ENCODE results near the gene PLA2G4E.
A peak's percentile ranks its signal among the peaks of the same experiment; 100 is the strongest.

The PLA2G4E gene

DNA sequence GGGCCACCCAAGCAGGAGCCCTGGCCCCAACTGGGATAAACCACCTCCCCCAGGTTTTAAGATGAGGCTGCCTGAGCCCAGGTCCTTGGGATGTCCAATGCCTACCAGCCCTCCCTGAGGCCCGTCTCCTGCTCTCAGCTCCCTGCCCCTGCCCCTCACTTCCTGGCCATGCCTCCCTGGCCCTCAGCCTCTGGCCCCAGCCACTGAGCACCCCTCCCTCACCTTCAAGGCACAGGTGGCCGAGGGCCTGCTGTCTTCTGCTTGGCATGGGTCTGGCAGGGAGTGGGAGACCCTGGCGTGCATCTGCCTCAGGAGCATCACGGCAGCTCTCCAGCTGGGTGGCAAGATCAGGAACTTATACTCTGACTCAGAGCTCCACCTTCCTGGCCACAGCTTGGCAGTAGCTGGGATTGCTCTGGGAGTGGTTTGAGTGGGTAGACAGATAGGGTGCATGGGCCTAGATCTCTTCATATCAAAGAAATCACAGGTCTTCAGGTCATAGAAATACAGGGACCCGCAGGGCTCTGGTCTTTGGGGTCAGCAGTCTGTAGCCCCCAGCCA is at the start of gene PLA2G4E:
TSS of gene PLA2G4E (minus strand) at position 330 of the 561 bp plus-strand sequence. CDS start at position 318, 12 bp downstream.
- no peak for DNase-seq

DNA sequence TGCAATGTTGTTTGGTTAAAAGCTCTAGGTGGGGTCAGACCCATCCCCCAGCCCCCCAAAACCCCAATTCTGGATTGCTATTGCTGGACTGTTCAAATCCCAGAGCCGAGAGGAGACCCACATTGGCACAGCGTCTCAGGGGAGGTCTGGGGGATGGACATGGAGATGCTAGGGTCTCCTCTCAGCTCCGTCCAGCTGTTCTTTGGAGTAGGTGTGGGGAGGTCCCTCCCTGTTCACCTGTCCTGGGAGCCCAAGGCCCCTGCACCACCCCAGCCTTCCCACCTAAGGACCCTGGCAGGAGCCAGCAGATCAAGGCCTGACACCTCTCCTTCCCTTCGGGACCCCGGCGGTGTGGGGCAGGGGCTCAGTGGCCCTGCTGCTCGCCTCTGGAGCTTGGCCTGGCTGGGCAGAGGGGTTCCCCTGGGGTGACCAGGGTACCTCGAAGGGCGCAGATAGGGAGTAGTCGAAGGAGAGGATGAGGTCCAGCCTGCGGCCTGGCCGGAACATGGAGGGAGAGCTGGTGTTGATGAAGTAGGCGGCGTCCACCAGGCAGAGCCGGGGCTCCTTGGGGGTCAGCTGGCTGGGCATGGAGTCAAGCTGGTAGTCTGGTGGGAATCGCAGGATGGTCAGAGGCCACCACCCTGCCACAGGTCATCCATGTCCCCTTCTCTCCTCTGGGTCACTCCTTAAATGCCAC is 49.6 kb upstream of the PLA2G4E start:
- no peak for DNase-seq

DNA sequence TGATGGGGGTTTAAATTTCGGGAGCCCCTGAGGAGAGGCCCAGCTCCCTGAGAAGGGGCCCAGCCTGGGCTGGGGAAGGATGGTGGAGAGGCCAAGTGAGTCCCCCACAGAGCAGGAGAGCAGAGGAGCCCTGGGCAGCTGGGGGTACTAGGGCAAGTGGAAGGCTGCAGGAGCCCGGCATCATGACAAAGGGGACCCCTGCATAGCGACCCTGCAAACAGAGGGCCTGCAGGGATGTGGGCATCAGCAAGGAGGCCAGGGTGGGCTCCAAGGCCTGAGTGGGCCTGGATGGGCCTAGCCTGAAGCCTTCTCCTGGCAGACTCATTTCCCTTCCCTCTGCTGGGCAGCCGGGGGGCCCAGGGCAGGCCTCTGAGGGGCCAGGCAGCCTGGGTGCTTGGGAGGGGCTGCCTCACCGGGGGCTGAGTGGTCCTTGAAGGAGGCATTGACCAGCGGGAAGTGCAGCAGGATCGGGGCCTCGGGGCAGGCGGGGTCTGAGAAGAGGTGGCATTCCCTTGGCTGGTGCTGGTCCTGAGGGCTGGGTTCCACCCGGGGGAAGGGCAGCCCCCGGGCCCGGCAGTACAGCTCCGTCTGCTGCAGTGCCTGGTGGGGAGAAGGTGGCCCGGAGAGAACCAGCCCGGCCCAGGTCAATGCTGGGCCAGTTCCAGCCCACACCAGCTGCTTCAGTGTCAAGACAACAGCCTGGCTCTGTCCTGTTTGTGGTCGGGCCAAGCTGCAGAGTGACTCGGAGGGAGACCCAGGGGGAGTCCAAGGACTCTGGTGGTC is 48.8 kb upstream of the PLA2G4E start:
- DNase-seq = no peak

DNA sequence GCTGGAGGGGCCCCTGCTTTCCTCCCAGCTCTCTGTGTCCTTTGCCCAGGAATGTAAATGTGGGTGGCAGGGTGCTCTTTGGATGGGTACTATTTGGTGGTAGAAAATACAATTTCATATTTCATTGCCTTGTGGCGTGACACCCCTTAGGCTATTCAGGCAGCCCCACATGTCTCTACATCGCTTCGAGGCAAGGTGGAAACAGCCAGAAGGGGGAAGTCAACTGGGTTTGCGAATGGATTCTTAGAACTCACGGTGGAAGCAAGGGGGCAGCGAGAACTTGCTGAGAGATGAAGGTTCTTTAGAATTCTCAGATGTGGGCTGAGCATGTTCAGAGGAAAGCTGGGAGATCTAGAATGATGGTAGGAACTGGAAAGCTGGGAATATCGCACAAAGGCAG is 48.2 kb upstream of the PLA2G4E start:
- DNase-seq = no peak

GRCh38 chr15:42068601-42069000 is 47.8 kb upstream of the PLA2G4E start:
- DNase-seq = no peak

DNA sequence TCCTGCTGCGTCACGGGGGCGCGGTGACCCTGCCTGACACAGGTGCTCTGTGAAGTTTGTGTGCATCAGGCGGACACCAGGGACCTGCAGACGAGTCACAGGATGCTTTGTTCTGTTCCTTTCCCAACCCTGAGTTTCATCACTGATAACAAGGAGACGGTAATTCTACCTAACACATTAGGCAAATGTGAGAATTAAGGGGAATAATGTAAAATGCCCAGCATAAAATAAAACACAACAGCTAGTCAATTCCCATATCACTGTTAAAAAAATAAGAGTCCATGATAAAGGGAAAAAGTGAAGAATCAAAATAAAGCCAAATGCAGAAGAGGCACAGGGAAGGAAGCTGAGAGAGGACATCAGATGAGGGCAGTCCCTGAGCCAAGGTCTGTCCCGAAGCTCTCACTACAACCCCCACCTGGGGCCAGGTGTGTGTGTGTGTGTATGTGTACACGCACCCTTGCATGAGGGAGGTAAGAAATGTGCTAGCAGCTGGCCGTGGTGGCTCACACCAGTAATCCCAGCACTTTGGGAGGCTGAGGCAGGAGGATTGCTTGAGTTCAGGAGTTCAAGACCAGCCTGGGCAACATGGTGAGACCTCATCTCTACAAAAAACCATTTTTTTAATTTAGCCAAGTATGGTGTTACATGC is 46.0 kb upstream of the PLA2G4E start:
- DNase-seq = no peak

DNA sequence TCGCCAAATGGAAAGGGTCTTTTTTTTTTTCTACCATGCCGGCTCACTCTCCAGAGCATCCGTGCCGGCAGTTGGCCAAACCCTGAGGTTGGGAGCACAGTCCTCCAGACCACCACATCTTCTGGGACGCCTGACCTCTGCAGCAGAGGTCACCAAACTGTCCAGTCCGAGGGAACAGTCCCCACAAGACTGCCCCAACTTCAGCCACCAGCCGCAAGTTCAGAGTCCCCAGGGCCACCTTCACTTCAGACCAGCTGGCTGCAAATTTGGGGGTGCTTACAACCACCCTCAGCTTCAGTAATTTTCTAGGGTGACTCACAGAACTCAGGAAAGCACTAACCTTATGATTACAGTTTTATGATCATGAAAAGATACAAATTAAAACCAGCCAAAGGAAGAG is 44.6 kb upstream of the PLA2G4E start:
- DNase-seq = no peak

GRCh38 chr15:42065033-42065432 is 44.2 kb upstream of the PLA2G4E start:
- DNase-seq = no peak

DNA sequence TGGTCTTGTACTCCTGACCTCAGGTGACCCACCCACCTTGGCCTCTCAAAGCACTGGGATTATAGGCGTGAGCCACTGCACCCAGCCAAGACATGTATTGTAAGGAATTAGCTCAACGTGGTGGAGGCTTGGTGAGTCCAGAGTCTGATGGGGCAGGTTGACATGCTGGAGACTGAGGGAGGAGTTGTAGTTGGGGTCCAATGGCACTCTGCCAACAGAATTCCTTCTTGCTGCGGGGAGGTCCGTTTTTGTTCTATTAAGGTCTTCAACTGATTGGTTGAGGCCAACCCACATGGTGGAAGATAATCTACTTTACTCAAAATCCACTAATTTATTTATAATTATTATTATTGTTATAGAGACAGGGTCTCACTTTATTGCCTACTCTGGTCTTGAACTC is 43.4 kb upstream of the PLA2G4E start:
- DNase-seq = no peak

GRCh38 chr15:42063122-42063848 is 42.4 kb upstream of the PLA2G4E start:
- DNase-seq = no peak

GRCh38 chr15:42062284-42062806 is 41.5 kb upstream of the PLA2G4E start:
- no peak for DNase-seq

GRCh38 chr15:42060797-42061196 is 40.0 kb upstream of the PLA2G4E start:
- no peak for DNase-seq

- no peak for DNase-seq
Measured at GRCh38 chr15:42060477-42060763, 39.6 kb upstream of the PLA2G4E start.

DNA sequence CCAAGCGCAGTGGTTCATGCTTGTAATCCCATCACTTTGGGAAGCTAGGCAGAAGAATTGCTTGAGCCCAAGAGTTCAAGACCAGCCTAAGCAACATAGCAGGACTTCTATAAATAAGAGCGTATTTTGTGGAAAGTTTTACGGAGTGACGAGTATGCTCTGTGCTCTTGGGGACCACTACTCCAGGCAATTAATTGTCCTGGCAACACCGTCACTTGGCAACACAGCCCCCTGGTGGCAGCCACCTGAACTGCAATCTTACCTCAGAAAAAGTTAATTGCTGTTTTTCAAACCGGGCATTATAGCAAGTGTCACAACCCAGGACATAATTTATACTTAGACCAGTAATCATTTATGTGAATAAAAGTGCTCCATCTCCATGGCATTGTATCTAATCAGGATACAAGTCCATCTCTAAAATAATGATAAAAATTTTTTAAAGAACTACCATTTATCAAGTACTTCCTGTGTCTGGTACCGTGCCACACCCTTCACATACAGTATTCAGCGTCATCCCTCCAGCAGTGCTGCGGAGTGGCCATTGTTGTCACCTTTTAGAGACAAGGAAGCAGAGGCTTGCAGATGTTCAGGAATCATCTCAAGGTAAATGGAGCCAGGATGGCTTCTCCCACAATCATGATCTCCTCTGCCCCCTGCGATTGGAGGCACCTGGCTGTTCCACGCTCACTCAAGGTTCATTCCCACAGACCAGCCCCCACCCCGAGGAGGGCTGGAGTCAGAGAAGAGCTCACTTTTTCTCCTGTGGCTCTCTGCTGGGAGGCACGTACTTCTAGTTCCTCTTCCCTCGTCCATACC is 39.0 kb upstream of the PLA2G4E start:
- peak; percentile 76 for DNase-seq

- DNase-seq = no peak
Measured at GRCh38 chr15:42058791-42059190, 37.9 kb upstream of the PLA2G4E start.

- no peak for DNase-seq
Measured at GRCh38 chr15:42057799-42058646, 37.2 kb upstream of the PLA2G4E start.

GRCh38 chr15:42056934-42057798 is 36.3 kb upstream of the PLA2G4E start:
- DNase-seq = peak; percentile 57

- DNase-seq = no peak
Measured at GRCh38 chr15:42053914-42054313, 33.1 kb upstream of the PLA2G4E start.

- DNase-seq = no peak
Measured at GRCh38 chr15:42053010-42053409, 32.2 kb upstream of the PLA2G4E start.

All from CD4-positive, alpha-beta T cell treated with Interleukin-6 for 4 hours (primary cell).